Peyer's patch (tissue), 4 donors: ENCODE measurements around the gene SPIN1. TPM values are rescaled to one million over a fixed set of nuclear protein-coding genes. Genes with fewer than 3 reads are reported as not detected.

ENCODE experiments used
- DNase-seq, 3 donors: peaks; one replicate each; pipeline ENCODE4 v3.0.0-alpha.2; 2017 to 2019
- H3K27ac ChIP-seq, 4 donors: fragments of 200-600 bp; sonication (generic); one replicate each; pipeline ENCODE4 v1.5.1; 2016 to 2019
- H3K27me3 ChIP-seq, 2 donors: fragments of 200-600 bp; sonication (generic); one replicate each; pipeline ENCODE4 v1.5.1; 2019
- H3K36me3 ChIP-seq, 3 donors: fragments of 200-600 bp; sonication (generic); one replicate each; pipeline ENCODE4 v1.5.1; 2016 to 2019
- H3K4me1 ChIP-seq, 4 donors: fragments of 200-600 bp; sonication (generic); one replicate each; pipeline ENCODE4 v1.5.1; 2016 to 2019
- H3K4me3 ChIP-seq, 4 donors: fragments of 200-600 bp; sonication (generic); 1 replicate in 3 of 4; 2 replicates in 1 of 4; pipeline ENCODE4 v1.5.1; 2016 to 2019; ENCODE audit warnings: mild to moderate bottlenecking in 1 of 4
- H3K9me3 ChIP-seq, 4 donors: fragments of 200-600 bp; sonication (generic); one replicate each; pipeline ENCODE4 v1.5.1; 2016 to 2019; ENCODE audit warnings: mild to moderate bottlenecking in 1 of 4
- CTCF ChIP-seq, 6 experiments: fragments of 450-650 bp in 4 of 6; fragments of 200-600 bp in 2 of 6; sonication (generic) in 1 of 6; IDR thresholded peaks; one replicate each; pipeline ENCODE4 v1.5.1; 2017 to 2019; ENCODE audit warnings: antibody characterized with exemption in 6 of 6, mild to moderate bottlenecking in 3 of 6, moderate library complexity in 1 of 6
- POLR2A ChIP-seq, 2 donors: fragments of 450-650 bp; IDR thresholded peaks; one replicate each; pipeline ENCODE4 v1.5.1; 2017; ENCODE audit warnings: antibody characterized with exemption in 2 of 2, mild to moderate bottlenecking in 2 of 2, moderate library complexity in 2 of 2
- total RNA-seq, 4 donors: library from RNA; depleted of rRNA; stranded (reverse); fragments of >200 nt; gene quantifications; one replicate each; pipeline ENCODE4 v1.1.0, GENCODE V29; 2016

The SPIN1 gene
- total RNA-seq, 4 donors from 2014 or later = 48.9 to 57.8 (median 53.7) TPM

- no peaks in the 10 kb centered on the region for H3K9me3 ChIP-seq
- TF ChIP-seq CTCF (IDR thresholded peaks at IDR 0.05) = no peak
- no peak for TF ChIP-seq POLR2A (IDR thresholded peaks at IDR 0.05)
- no peaks in the 10 kb centered on the region for H3K27me3 ChIP-seq
- peaks cover 0 to 29% (median 0%) of the 10 kb centered on the region in 3 donors for H3K36me3 ChIP-seq
- no peak overlapping the region for H3K27ac ChIP-seq
- DNase-seq = no peak
- H3K4me1 ChIP-seq = peaks cover 0 to 5% (median 0%) of the 10 kb centered on the region in 4 donors
- H3K4me3 ChIP-seq = no peak overlapping the region
Measured at GRCh38 chr9:88437210-88438146, 49.2 kb downstream of the SPIN1 start.

GRCh38 chr9:88438811-88439210 lies 50.6 kb downstream of the SPIN1 start:
- H3K4me3 ChIP-seq = no peak overlapping the region
- H3K27ac ChIP-seq = no peak overlapping the region
- H3K36me3 ChIP-seq = peaks cover 0 to 16% (median 0%) of the 10 kb centered on the region in 3 donors
- no peak for TF ChIP-seq POLR2A (IDR thresholded peaks at IDR 0.05)
- no peak for TF ChIP-seq CTCF (IDR thresholded peaks at IDR 0.05)
- no peaks in the 10 kb centered on the region for H3K27me3 ChIP-seq
- H3K4me1 ChIP-seq = peaks cover 0 to 5% (median 0%) of the 10 kb centered on the region in 4 donors
- H3K9me3 ChIP-seq = no peaks in the 10 kb centered on the region
- DNase-seq = no peak

- Histone ChIP-seq H3K27me3 (no peaks in the 10 kb centered on the region), H3K36me3 (peaks cover 0 to 10% (median 0%) of the 10 kb centered on the region in 3 donors), H3K27ac (no peak overlapping the region), H3K4me1 (no peaks in the 10 kb centered on the region), H3K9me3 (no peaks in the 10 kb centered on the region), H3K4me3 (no peak overlapping the region)
- TF ChIP-seq POLR2A (IDR thresholded peaks at IDR 0.05) (no peak), CTCF (IDR thresholded peaks at IDR 0.05) (no peak)
- no peak for DNase-seq
Measured at GRCh38 chr9:88441301-88442007, 53.2 kb downstream of the SPIN1 start.

- no peak for DNase-seq
- no peaks in the 10 kb centered on the region for H3K4me1 ChIP-seq
- H3K9me3 ChIP-seq = no peaks in the 10 kb centered on the region
- TF ChIP-seq CTCF (IDR thresholded peaks at IDR 0.05) (no peak), POLR2A (IDR thresholded peaks at IDR 0.05) (no peak)
- H3K27ac ChIP-seq = no peak overlapping the region
- no peaks in the 10 kb centered on the region for H3K27me3 ChIP-seq
- peaks cover 0 to 13% (median 0%) of the 10 kb centered on the region in 3 donors for H3K36me3 ChIP-seq
- H3K4me3 ChIP-seq = no peak overlapping the region
Measured at GRCh38 chr9:88443480-88444113, 55.4 kb downstream of the SPIN1 start.

- Histone ChIP-seq H3K36me3 (peaks cover 0 to 29% (median 0%) of the 10 kb centered on the region in 3 donors), H3K4me1 (no peaks in the 10 kb centered on the region), H3K27me3 (no peaks in the 10 kb centered on the region), H3K27ac (no peak overlapping the region), H3K9me3 (no peaks in the 10 kb centered on the region), H3K4me3 (no peak overlapping the region)
- TF ChIP-seq POLR2A (IDR thresholded peaks at IDR 0.05) (no peak), CTCF (IDR thresholded peaks at IDR 0.05) (no peak)
- no peak for DNase-seq
Measured at GRCh38 chr9:88446728-88447127, 58.5 kb downstream of the SPIN1 start.
